SH-SY5Y (cell line): ENCODE measurements around the gene TNS4.

Experiments
- GATA2 ChIP-seq: IDR thresholded peaks from 2 replicates; pipeline ENCODE4 v1.6.1; 2011; ENCODE audit warnings: mild to moderate bottlenecking, low read depth, low read length
- GATA3 ChIP-seq: IDR thresholded peaks from 2 replicates; pipeline ENCODE4 v1.6.1; 2011; ENCODE audit warnings: low read depth, mild to moderate bottlenecking, low read length, moderate library complexity

DNA sequence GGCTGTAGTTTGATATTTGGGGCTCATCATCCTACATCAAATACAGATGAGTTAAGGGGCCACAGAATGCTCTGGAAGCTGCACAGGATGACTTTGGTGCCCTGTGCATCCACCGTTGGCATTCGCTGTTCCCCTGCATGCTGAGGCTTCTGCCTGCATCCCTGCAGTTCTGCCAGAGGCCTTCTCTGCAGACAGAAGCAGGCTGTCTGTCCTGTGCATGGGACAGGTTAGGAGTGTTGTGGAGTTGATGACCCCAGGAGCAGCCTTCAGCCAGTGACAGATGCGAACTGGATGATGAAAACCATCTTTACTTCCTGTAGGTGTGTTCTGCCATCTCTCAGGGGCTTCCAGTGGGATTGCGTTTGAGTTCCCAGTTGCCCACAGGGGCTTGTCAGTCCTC lies 13.6 kb upstream of the TNS4 start:
- TF ChIP-seq GATA3 (no peak), GATA2 (no peak)
